HCT116 (cell line): ENCODE measurements around the gene SYDE2.

Experiments used
- ELF1 ChIP-seq: IDR thresholded peaks from 2 replicates; pipeline ENCODE4 v1.6.1; 2012; ENCODE audit warnings: low read depth, borderline replicate concordance
- EZH2 ChIP-seq: fragments of 200-600 bp; sonication (generic); IDR thresholded peaks from 2 replicates; pipeline ENCODE4 v1.6.1; 2017; ENCODE audit warnings: antibody characterized with exemption, mixed run types
- FOSL1 ChIP-seq: IDR thresholded peaks from 2 replicates; pipeline ENCODE4 v1.6.1; 2012; ENCODE audit warnings: low read depth
- POLR2A ChIP-seq: IDR thresholded peaks from 2 replicates; pipeline ENCODE4 v1.7.0; 2011; ENCODE audit warnings: borderline replicate concordance; ENCODE audit not compliant: insufficient read depth, insufficient read length; ENCODE audit errors: extremely low read depth
- POLR2AphosphoS5 ChIP-seq: IDR thresholded peaks from 2 replicates; pipeline ENCODE4 v1.6.1; 2011; ENCODE audit warnings: mild to moderate bottlenecking, low read depth, low read length, moderate library complexity
- RAD21 ChIP-seq: IDR thresholded peaks from 2 replicates; pipeline ENCODE4 v1.6.1; 2012; ENCODE audit warnings: low read depth, mild to moderate bottlenecking
- SIN3A ChIP-seq: IDR thresholded peaks from 2 replicates; pipeline ENCODE4 v1.6.1; 2012; ENCODE audit warnings: low read depth
- SP1 ChIP-seq: IDR thresholded peaks from 2 replicates; pipeline ENCODE4 v1.6.1; 2012; ENCODE audit warnings: low read depth
- SRF ChIP-seq: IDR thresholded peaks from 2 replicates; pipeline ENCODE4 v1.6.1; 2012; ENCODE audit warnings: low read depth
- TF ChIP-seq, protein P1 (sequence below), 3 experiments: fragments of 200-600 bp in 1 of 3; sonication (generic) in 1 of 3; IDR thresholded peaks in 2 of 3; conservative IDR thresholded peaks in 1 of 3; 2 replicates each; pipeline ENCODE4 v1.5.1; 2012 to 2017; ENCODE audit warnings: low read depth in 2 of 3, low read length in 2 of 3, antibody characterized with exemption in 1 of 3, borderline replicate concordance in 1 of 3, control low read depth in 1 of 3, mild to moderate bottlenecking in 1 of 3, mixed read lengths in 1 of 3, mixed run types in 1 of 3, moderate library complexity in 1 of 3; ENCODE audit not compliant: insufficient read depth in 1 of 3
- TF ChIP-seq, protein P2 (sequence below): IDR thresholded peaks from 2 replicates; pipeline ENCODE4 v1.6.1; 2011; ENCODE audit warnings: mild to moderate bottlenecking, low read length, moderate library complexity; ENCODE audit not compliant: insufficient replicate concordance; ENCODE audit errors: extremely low read depth
- TF ChIP-seq, protein P3 (sequence below): IDR thresholded peaks from 2 replicates; pipeline ENCODE4 v1.6.1; 2012

DNA sequence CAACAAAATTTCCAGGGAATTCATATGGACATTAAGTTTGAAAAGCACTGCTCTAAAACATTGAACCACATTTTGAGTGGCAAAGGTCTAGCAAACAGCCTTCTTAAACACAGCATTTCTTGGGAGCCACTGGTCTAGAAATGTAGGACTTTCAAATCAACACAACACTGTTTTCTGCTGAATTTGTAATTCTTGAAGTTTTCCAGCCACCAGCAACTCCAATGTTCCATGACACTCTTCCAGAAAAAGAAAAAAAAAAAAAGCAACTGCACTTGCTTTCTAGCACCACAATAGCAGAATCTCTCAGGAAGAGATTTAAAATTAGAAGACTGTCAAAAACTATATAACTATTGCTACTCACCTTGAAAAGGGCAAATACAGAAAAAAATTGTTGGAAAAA lies 4.5 kb downstream of the SYDE2 start:
- TF ChIP-seq POLR2AphosphoS5 (no peak), EZH2 (no peak), SIN3A (no peak), SP1 (no peak), RAD21 (no peak), ELF1 (no peak), FOSL1 (no peak), SRF (no peak), POLR2A (no peak)
- TF ChIP-seq, protein P1, sequence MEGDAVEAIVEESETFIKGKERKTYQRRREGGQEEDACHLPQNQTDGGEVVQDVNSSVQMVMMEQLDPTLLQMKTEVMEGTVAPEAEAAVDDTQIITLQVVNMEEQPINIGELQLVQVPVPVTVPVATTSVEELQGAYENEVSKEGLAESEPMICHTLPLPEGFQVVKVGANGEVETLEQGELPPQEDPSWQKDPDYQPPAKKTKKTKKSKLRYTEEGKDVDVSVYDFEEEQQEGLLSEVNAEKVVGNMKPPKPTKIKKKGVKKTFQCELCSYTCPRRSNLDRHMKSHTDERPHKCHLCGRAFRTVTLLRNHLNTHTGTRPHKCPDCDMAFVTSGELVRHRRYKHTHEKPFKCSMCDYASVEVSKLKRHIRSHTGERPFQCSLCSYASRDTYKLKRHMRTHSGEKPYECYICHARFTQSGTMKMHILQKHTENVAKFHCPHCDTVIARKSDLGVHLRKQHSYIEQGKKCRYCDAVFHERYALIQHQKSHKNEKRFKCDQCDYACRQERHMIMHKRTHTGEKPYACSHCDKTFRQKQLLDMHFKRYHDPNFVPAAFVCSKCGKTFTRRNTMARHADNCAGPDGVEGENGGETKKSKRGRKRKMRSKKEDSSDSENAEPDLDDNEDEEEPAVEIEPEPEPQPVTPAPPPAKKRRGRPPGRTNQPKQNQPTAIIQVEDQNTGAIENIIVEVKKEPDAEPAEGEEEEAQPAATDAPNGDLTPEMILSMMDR (IDR thresholded peaks at IDR 0.05 in 2 of 3, conservative IDR thresholded peaks at IDR 0.05 in 1 of 3; ENCODE audit: borderline replicate concordance in 1 of 3, insufficient read depth in 1 of 3, low read depth in 2 of 3, low read length in 2 of 3): no peak
- TF ChIP-seq, protein P2, sequence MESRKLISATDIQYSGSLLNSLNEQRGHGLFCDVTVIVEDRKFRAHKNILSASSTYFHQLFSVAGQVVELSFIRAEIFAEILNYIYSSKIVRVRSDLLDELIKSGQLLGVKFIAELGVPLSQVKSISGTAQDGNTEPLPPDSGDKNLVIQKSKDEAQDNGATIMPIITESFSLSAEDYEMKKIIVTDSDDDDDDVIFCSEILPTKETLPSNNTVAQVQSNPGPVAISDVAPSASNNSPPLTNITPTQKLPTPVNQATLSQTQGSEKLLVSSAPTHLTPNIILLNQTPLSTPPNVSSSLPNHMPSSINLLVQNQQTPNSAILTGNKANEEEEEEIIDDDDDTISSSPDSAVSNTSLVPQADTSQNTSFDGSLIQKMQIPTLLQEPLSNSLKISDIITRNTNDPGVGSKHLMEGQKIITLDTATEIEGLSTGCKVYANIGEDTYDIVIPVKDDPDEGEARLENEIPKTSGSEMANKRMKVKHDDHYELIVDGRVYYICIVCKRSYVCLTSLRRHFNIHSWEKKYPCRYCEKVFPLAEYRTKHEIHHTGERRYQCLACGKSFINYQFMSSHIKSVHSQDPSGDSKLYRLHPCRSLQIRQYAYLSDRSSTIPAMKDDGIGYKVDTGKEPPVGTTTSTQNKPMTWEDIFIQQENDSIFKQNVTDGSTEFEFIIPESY: no peak
- TF ChIP-seq, protein P3, sequence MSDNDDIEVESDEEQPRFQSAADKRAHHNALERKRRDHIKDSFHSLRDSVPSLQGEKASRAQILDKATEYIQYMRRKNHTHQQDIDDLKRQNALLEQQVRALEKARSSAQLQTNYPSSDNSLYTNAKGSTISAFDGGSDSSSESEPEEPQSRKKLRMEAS: no peak
